Activated T-helper 17 cell treated with anti-CD3 and anti-CD28 coated beads, Interleukin-2, amount 50 U/mL, for 72 hours (primary cell): ENCODE results near the gene ADRB2. TPM values are rescaled to one million over a fixed set of nuclear protein-coding genes. Genes with fewer than 3 reads are reported as not detected.
"Not testable (repeated sequence)": the region's sequence is repeated elsewhere in the genome, so short reads cannot be mapped to it uniquely, and the experiment has no call there.

ENCODE experiments used
- ATAC-seq: fragments of 150-1000 bp; cut with Tn5 transposase; replicated peaks from 2 replicates; pipeline ENCODE4 v1.10.0; 2021; ENCODE audit warnings: mild to moderate bottlenecking, moderate library complexity
- H3K27ac Mint-ChIP-seq: one replicate; pipeline ENCODE4 v1.8.0; 2022; ENCODE audit warnings: mixed read lengths
- H3K27me3 Mint-ChIP-seq: one replicate; pipeline ENCODE4 v1.8.0; 2022; ENCODE audit warnings: mixed read lengths
- H3K36me3 Mint-ChIP-seq: one replicate; pipeline ENCODE4 v1.8.0; 2022; ENCODE audit warnings: low read depth, mild to moderate bottlenecking, mixed read lengths
- H3K4me1 Mint-ChIP-seq: one replicate; pipeline ENCODE4 v1.8.0; 2022; ENCODE audit warnings: mixed read lengths
- H3K4me3 Mint-ChIP-seq: one replicate; pipeline ENCODE4 v1.8.0; 2022; ENCODE audit warnings: mild to moderate bottlenecking, mixed read lengths
- H3K9me3 Mint-ChIP-seq: one replicate; pipeline ENCODE4 v1.8.0; 2022; ENCODE audit warnings: mixed read lengths
- total RNA-seq, 2 donors: library from RNA; stranded (reverse); gene quantifications; one replicate each; pipeline ENCODE4 v1.2.3, GENCODE V29; 2022

The ADRB2 gene
- total RNA-seq, 2 donors from 2014 or later, result 0.74 to 1.1 TPM

GRCh38 chr5:148794729-148795561 lies 31.5 kb upstream of the ADRB2 start:
- no peak for ATAC-seq
- H3K36me3 Mint-ChIP-seq, result no peaks in the 10 kb centered on the region
- H3K27ac Mint-ChIP-seq, result no peak overlapping the region
- peaks cover 33% of the 10 kb centered on the region for H3K4me1 Mint-ChIP-seq
- no peaks in the 10 kb centered on the region for H3K9me3 Mint-ChIP-seq
- H3K27me3 Mint-ChIP-seq, result peaks cover 24% of the 10 kb centered on the region
- H3K4me3 Mint-ChIP-seq, result no peak overlapping the region

- no peak overlapping the region for H3K4me3 Mint-ChIP-seq
- H3K27ac Mint-ChIP-seq, result no peak overlapping the region
- H3K36me3 Mint-ChIP-seq, result no peaks in the 10 kb centered on the region
- H3K4me1 Mint-ChIP-seq, result peaks cover 21% of the 10 kb centered on the region
- no peaks in the 10 kb centered on the region for H3K9me3 Mint-ChIP-seq
- peaks cover 31% of the 10 kb centered on the region for H3K27me3 Mint-ChIP-seq
- ATAC-seq, result no peak
Measured at GRCh38 chr5:148796936-148797335, 29.5 kb upstream of the ADRB2 start.

DNA sequence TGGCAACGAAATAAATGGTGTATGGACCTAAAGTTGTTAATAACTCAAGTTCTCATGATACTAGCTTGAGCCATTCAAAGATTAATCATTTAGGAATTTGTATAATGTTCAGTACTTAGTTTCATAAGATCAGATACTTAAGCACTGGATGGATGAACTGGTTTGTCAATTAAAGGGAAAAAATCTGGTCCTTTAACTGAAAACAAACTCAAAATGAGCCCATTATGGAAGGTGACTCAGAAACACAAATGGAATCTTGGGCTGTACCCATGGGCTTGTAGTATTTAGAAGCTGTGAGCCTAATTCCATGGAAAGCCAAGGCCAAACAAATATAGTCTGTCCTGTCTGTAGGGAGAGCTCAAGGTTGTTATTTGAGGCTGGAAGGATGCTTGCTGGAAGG lies 27.6 kb upstream of the ADRB2 start:
- ATAC-seq, result no peak
- Mint-ChIP-seq H3K27ac (no peak overlapping the region), H3K36me3 (no peaks in the 10 kb centered on the region), H3K4me1 (peaks cover 12% of the 10 kb centered on the region), H3K9me3 (no peaks in the 10 kb centered on the region), H3K4me3 (no peak overlapping the region), H3K27me3 (peaks cover 25% of the 10 kb centered on the region)

DNA sequence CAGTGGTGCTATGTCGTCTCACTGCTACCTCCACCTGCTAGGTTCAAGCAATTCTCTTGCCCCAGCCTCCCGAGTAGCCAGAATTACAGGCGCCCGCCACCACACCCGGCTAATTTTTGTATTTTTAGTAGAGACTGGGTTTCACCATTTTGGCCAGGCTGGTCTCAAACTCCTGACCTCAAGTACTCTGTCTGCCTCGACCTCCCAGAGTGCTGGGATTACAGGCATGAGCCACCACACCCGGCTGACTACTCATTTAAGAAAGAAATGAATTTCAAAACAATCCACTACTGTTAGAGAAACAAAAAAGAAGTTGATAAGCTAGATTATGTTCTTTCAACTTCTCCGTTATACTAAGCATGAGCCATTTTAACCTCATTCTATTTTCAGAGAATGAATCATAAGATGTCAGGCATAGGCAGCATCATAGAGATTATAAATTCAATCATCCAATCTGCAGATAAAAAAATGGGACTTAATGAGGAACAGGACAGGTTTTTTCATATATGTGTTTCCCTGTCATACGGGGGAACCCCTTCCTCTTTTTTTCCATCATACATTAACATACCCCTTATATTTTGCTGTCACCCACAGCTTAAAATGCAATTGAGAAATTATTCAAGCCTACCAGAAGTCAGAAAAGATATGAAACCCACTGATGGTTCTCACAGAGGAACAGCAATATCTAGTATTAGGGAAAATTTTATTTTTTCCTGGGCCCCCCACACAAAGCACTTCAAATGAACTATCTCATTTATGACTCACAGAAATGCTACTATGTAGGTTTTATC lies 26.5 kb upstream of the ADRB2 start:
- Mint-ChIP-seq H3K4me3 (no peak overlapping the region), H3K4me1 (peaks cover 12% of the 10 kb centered on the region), H3K27ac (peak overlapping the region; percentile 54), H3K9me3 (no peaks in the 10 kb centered on the region), H3K36me3 (no peaks in the 10 kb centered on the region), H3K27me3 (peaks cover 20% of the 10 kb centered on the region)
- peak; percentile 66 for ATAC-seq

GRCh38 chr5:148801682-148802276 lies 24.6 kb upstream of the ADRB2 start:
- no peaks in the 10 kb centered on the region for H3K36me3 Mint-ChIP-seq
- H3K4me3 Mint-ChIP-seq, result no peak overlapping the region
- no peak overlapping the region for H3K27ac Mint-ChIP-seq
- H3K27me3 Mint-ChIP-seq, result peaks cover 11% of the 10 kb centered on the region
- no peak for ATAC-seq
- peaks cover 24% of the 10 kb centered on the region for H3K4me1 Mint-ChIP-seq
- no peaks in the 10 kb centered on the region for H3K9me3 Mint-ChIP-seq

GRCh38 chr5:148803451-148803850 lies 23.0 kb upstream of the ADRB2 start:
- H3K9me3 Mint-ChIP-seq, H3K4me3 Mint-ChIP-seq, H3K36me3 Mint-ChIP-seq: not testable (repeated sequence)
- ATAC-seq, result peak; percentile 75
- Mint-ChIP-seq H3K4me1 (peaks cover 29% of the 10 kb centered on the region), H3K27ac (peak overlapping the region; percentile 67), H3K27me3 (peaks cover 11% of the 10 kb centered on the region)

DNA sequence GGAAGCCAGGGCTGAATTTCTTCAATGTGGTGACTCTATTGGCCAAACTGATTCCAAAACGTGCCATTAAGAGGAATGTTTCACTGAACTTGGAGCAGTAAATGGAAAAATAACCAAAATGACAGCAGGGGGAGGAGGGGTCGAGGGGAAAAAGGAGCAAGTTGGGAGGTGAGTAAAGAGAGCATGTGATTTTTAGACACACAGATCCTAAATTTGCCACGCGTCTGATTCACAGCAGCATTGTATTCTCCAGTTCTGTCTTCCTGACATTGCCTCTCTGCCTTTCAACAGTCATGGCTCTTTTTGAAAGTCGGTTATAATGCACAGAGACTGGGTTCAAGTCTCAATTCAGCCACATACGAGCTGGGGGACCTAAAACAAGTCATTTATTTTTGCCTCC lies 22.0 kb upstream of the ADRB2 start:
- Mint-ChIP-seq H3K27ac (no peak overlapping the region), H3K36me3 (no peaks in the 10 kb centered on the region), H3K27me3 (peaks cover 11% of the 10 kb centered on the region), H3K9me3 (no peaks in the 10 kb centered on the region), H3K4me3 (no peak overlapping the region), H3K4me1 (peaks cover 33% of the 10 kb centered on the region)
- no peak for ATAC-seq

- Mint-ChIP-seq H3K27ac (peak overlapping the region; percentile 89), H3K9me3 (no peaks in the 10 kb centered on the region), H3K4me3 (peak overlapping the region; percentile 48), H3K36me3 (no peaks in the 10 kb centered on the region), H3K27me3 (peaks cover 11% of the 10 kb centered on the region), H3K4me1 (peaks cover 35% of the 10 kb centered on the region)
- peak; percentile 46 for ATAC-seq
Measured at GRCh38 chr5:148805326-148806290, 20.8 kb upstream of the ADRB2 start.

- peaks cover 36% of the 10 kb centered on the region for H3K4me1 Mint-ChIP-seq
- no peaks in the 10 kb centered on the region for H3K9me3 Mint-ChIP-seq
- no peak overlapping the region for H3K4me3 Mint-ChIP-seq
- H3K36me3 Mint-ChIP-seq, result no peaks in the 10 kb centered on the region
- no peak for ATAC-seq
- peak overlapping the region; percentile 89 for H3K27ac Mint-ChIP-seq
- H3K27me3 Mint-ChIP-seq, result peaks cover 7% of the 10 kb centered on the region
Measured at GRCh38 chr5:148806520-148806931, 19.9 kb upstream of the ADRB2 start.

DNA sequence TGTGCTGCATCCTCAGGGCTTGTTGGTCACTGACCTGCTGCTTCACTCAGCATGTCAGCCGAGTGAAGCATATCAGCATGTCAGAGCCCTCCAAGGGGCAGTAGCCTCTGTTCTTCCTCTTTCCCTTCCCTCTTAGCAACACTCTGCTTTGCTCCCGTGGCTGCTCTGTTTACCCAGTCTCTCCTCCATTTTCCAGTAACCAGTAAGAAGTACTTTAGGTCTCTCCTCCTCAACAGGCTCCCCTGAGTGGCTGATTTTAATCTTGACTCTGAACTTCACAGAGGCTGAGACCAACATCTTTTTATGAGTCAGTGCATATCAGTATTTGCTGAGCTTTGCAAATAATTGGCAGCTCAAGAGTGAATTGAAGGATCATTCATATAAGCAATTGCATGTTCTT lies 18.6 kb upstream of the ADRB2 start:
- peaks cover under 1% of the 10 kb centered on the region for H3K27me3 Mint-ChIP-seq
- H3K36me3 Mint-ChIP-seq, result no peaks in the 10 kb centered on the region
- no peaks in the 10 kb centered on the region for H3K9me3 Mint-ChIP-seq
- peak overlapping the region; percentile 81 for H3K27ac Mint-ChIP-seq
- no peak for ATAC-seq
- H3K4me1 Mint-ChIP-seq, result peaks cover 42% of the 10 kb centered on the region
- H3K4me3 Mint-ChIP-seq, result no peak overlapping the region

GRCh38 chr5:148808864-148809642 lies 17.4 kb upstream of the ADRB2 start:
- H3K4me1 Mint-ChIP-seq, result peaks cover 42% of the 10 kb centered on the region
- peak overlapping the region; percentile 85 for H3K4me3 Mint-ChIP-seq
- H3K27me3 Mint-ChIP-seq, result no peaks in the 10 kb centered on the region
- ATAC-seq, result peak; percentile 80
- no peaks in the 10 kb centered on the region for H3K36me3 Mint-ChIP-seq
- H3K27ac Mint-ChIP-seq, result peak overlapping the region; percentile 93
- H3K9me3 Mint-ChIP-seq, result no peaks in the 10 kb centered on the region

DNA sequence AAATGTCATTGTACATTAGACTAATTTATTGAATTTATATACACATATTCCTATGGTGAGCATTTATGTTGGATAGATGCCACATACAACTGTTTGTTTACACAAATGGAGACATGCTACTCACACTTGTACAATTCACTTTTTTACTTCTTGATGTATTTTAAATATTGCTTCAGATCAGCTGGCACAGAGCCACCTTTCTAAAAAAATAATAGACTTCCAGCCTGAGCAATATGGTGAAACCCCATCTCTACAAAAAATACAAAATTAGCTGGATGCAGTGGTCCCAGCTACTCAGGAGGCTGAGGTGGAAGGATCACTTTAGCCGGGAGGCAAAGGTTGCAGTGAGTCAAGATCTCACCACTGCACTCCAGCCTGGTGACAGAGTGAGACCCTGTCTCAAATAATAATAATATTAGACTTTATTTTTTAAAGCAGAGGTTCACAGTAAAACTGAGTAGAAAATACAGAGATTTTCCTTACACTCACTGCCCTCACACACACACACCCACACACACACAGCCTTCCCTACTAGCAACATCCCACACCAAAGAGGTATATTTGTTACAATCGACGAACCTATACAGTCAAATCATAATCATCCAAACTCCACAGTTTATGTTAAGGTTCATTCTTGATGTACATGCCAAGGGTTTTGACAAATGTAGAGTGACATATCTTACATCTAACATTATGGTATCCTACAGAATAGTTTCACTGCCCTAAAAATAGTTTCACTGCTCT lies 16.5 kb upstream of the ADRB2 start:
- Mint-ChIP-seq H3K27me3 (no peaks in the 10 kb centered on the region), H3K4me3 (peak overlapping the region; percentile 85), H3K36me3 (no peaks in the 10 kb centered on the region), H3K9me3 (no peaks in the 10 kb centered on the region), H3K4me1 (peaks cover 42% of the 10 kb centered on the region), H3K27ac (peak overlapping the region; percentile 93)
- no peak for ATAC-seq

- H3K9me3 Mint-ChIP-seq, result no peaks in the 10 kb centered on the region
- no peak for ATAC-seq
- H3K4me1 Mint-ChIP-seq, result peaks cover 38% of the 10 kb centered on the region
- H3K27ac Mint-ChIP-seq, result peak overlapping the region; percentile 18
- H3K27me3 Mint-ChIP-seq, result peaks cover 5% of the 10 kb centered on the region
- H3K36me3 Mint-ChIP-seq, result no peaks in the 10 kb centered on the region
- H3K4me3 Mint-ChIP-seq, result peak overlapping the region; percentile 85
Measured at GRCh38 chr5:148810823-148811222, 15.6 kb upstream of the ADRB2 start.
